SK-N-SH (cell line): ENCODE measurements around the gene CDH23. TPM values are rescaled to one million over a fixed set of nuclear protein-coding genes. Genes with fewer than 3 reads are reported as not detected.

Experiments
- CTCF ChIA-PET: fragments of 300-600, 350-600 bp; formaldehyde crosslinking; extraction: SDS; loops from one replicate; lab custom pipeline; 2021; lab: Yijun Ruan, JAX
- POLR2A ChIA-PET: fragments of 350-600 bp; sonication (Branson Sonifier 250); formaldehyde crosslinking; extraction: SDS; loops from one replicate; lab custom pipeline; 2020; ENCODE audit warnings: antibody characterized with exemption, inconsistent platforms; lab: Yijun Ruan, JAX
- DNase-seq: peaks from one replicate; pipeline ENCODE4 v3.0.0; 2012
- H2AFZ ChIP-seq: fragments of 200-600 bp; sonication (generic); 2 replicates; pipeline ENCODE4 v1.8.1; 2016; ENCODE audit warnings: antibody characterized with exemption, mild to moderate bottlenecking, low read depth
- H3F3A ChIP-seq: fragments of 200-600 bp; sonication (generic); replicated peaks from 2 replicates; pipeline ENCODE3; 2016; ENCODE audit warnings: antibody characterized with exemption, mild to moderate bottlenecking; ENCODE audit not compliant: insufficient read depth
- H3K27ac ChIP-seq, 2 experiments: fragments of 200-500 bp in 1 of 2; fragments of 200-600 bp in 1 of 2; sonication (Bioruptor generic) in 1 of 2; sonication (generic), shearing (Covaris generic) in 1 of 2; 2 replicates each; pipeline versions ENCODE4 v1.5.1 to v1.6.1; 2014 to 2016; ENCODE audit warnings: low read depth in 2 of 2, inconsistent platforms in 1 of 2, low read length in 1 of 2, mild to moderate bottlenecking in 1 of 2, mixed read lengths in 1 of 2
- H3K27me3 ChIP-seq: fragments of 200-600 bp; sonication (generic), shearing (Covaris generic); 2 replicates; pipeline ENCODE4 v1.6.1; 2016; ENCODE audit warnings: mixed run types; ENCODE audit not compliant: insufficient read depth
- H3K36me3 ChIP-seq, 2 experiments: fragments of 200-500 bp in 1 of 2; fragments of 200-600 bp in 1 of 2; sonication (Bioruptor generic) in 1 of 2; sonication (generic) in 1 of 2; replicated peaks in 1 of 2; 2 replicates each; pipeline versions ENCODE3 to v1.5.1; 2014 to 2016; ENCODE audit warnings: low read length in 1 of 2, mild to moderate bottlenecking in 1 of 2; ENCODE audit not compliant: insufficient read depth in 2 of 2, control insufficient read depth in 1 of 2
- H3K4me1 ChIP-seq, 2 experiments: fragments of 200-500 bp in 1 of 2; fragments of 200-600 bp in 1 of 2; sonication (Bioruptor generic) in 1 of 2; sonication (generic), shearing (Covaris generic) in 1 of 2; 2 replicates each; pipeline versions ENCODE4 v1.5.1 to v1.6.1; 2014 to 2016; ENCODE audit warnings: low read depth in 1 of 2, low read length in 1 of 2, mixed run types in 1 of 2; ENCODE audit not compliant: insufficient read depth in 2 of 2, control insufficient read depth in 1 of 2
- H3K4me2 ChIP-seq: fragments of 200-600 bp; sonication (generic), shearing (Covaris generic); 2 replicates; pipeline ENCODE4 v1.6.1; 2017; ENCODE audit warnings: mixed run types
- H3K4me3 ChIP-seq, 2 experiments: fragments of 200-500 bp in 1 of 2; fragments of 200-600 bp in 1 of 2; sonication (Bioruptor generic) in 1 of 2; sonication (generic), shearing (Covaris generic) in 1 of 2; 2 replicates each; pipeline versions ENCODE4 v1.5.1 to v1.8.1; 2014 to 2016; ENCODE audit warnings: low read depth in 2 of 2, inconsistent platforms in 1 of 2, low read length in 1 of 2, mild to moderate bottlenecking in 1 of 2, mixed read lengths in 1 of 2, moderate library complexity in 1 of 2
- H3K79me2 ChIP-seq: fragments of 200-600 bp; sonication (generic); 2 replicates; pipeline ENCODE4 v1.8.1; 2017; ENCODE audit warnings: mild to moderate bottlenecking; ENCODE audit not compliant: insufficient read depth
- H3K9ac ChIP-seq: fragments of 200-600 bp; sonication (generic); 2 replicates; pipeline ENCODE4 v1.6.1; 2017; ENCODE audit warnings: mixed run types
- H3K9me2 ChIP-seq: fragments of 200-600 bp; sonication (generic); 2 replicates; pipeline ENCODE4 v1.6.1; 2017; ENCODE audit warnings: mixed run types
- H3K9me3 ChIP-seq: fragments of 200-600 bp; sonication (generic); 2 replicates; pipeline ENCODE4 v1.6.1; 2017; ENCODE audit warnings: mixed run types, mild to moderate bottlenecking, moderate library complexity
- H4K20me1 ChIP-seq: fragments of 200-600 bp; sonication (generic); 2 replicates; pipeline ENCODE4 v1.6.1; 2017; ENCODE audit warnings: mild to moderate bottlenecking, mixed run types; ENCODE audit not compliant: insufficient read depth
- MXI1 ChIP-seq: IDR thresholded peaks from 2 replicates; pipeline ENCODE4 v1.6.1; 2012; ENCODE audit warnings: mild to moderate bottlenecking, low read depth, low read length, improper control_type of control experiment
- RFX5 ChIP-seq: IDR thresholded peaks from 2 replicates; pipeline ENCODE4 v1.6.1; 2012; ENCODE audit warnings: mild to moderate bottlenecking, improper control_type of control experiment, low read length
- SIN3A ChIP-seq: IDR thresholded peaks from 2 replicates; pipeline ENCODE4 v1.6.1; 2012; ENCODE audit warnings: low read depth, mild to moderate bottlenecking, low read length, moderate library complexity, borderline replicate concordance
- SMC3 ChIP-seq: IDR thresholded peaks from 2 replicates; pipeline ENCODE4 v1.6.1; 2012; ENCODE audit warnings: low read depth, low read length, improper control_type of control experiment
- WGBS: methylation state at CpG from one replicate; pipeline ENCODE4 v1.1.6; 2017; ENCODE audit warnings: low lambda C conversion rate; 5-methylcytosine and 5-hydroxymethylcytosine counted together
- polyA plus RNA-seq, 3 experiments: library from polyadenylated mRNA; depleted of rRNA; stranded (reverse); fragments of >200 nt; gene quantifications; 2 replicates each; pipeline ENCODE4 v1.2.3, GENCODE V29; 2012
- TF ChIP-seq, protein P1 (sequence below): IDR thresholded peaks from 2 replicates; pipeline ENCODE4 v1.4.0; 2012; ENCODE audit warnings: low read depth

The CDH23 gene
- polyA plus RNA-seq, 1 of the 3 experiments (the other 2 are of a cell fraction): 0.03 TPM

DNA sequence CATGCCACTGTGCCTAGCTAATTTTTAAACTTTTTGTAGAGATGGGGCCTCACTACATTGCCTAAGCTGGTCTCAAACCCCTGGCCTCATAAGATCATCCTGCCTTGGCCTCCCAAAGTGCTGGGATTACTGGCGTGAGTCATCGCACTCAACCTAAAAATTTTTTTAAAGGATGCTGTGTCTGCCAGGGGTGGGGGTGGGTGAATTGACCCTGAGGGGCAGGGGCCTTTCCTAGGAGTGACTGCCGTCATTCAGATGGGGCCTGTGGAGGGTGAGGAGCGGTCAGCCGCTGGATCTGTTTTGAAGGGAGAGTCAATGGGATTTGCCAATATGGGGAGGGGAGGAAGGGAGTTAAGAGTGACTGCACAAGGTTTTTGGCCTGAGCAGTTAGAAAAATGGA, 233.4 kb downstream of the CDH23 start (continued):
- TF ChIP-seq MXI1 (no peak), RFX5 (no peak)

DNA sequence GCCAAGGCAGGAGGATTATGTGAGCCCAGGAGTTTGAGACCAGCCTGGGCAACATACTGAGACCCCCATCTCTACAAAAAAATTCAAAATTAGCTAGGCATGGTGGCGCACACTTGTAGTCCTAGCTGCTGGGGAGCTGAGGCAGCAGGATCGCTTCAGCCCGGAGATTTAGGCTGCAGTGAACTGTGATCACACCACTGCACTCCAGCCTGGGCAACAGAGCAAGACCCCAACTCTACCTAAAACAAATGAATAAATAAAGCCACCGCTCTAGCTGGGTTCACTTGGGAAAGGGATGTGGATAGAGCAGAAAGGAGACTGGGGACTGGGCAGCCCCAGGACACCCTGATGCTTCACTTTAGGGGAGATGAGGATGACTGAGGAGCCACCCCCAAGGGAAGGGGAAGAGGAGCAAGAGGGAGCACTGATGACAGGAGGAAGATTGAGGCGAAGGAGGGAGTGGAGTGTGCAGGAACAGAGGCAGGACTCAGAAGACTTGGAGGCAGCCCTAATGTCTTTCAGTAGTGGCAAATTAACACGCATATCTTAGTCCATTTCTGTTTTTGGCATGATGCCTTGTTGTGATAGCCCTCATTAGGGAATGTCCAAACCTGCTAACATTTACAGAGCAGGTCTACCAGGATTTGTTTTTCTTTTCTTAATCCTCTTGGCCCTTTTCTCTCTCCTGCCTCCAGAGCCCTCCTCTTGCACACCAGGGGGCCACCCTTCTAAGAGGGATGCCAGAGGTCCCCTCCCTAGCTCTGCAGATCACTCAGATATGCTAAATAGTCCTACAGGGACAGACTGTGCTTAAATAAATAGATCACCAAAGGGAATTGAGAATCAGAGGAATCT, 234.5 kb downstream of the CDH23 start:
- no peaks in the 10 kb centered on the region for H4K20me1 ChIP-seq
- ChIA-PET CTCF (interaction anchor here (0.6 to 11.0 kb wide), 9 partner anchors 8 to 312 kb away, joined by 3 to 74 read pairs (median 3); partner anchors contain the start of gene SLC29A3), POLR2A (no interaction called here)
- H3K36me3 ChIP-seq: no peaks in the 10 kb centered on the region
- H2AFZ ChIP-seq: no peak overlapping the region
- no peak overlapping the region for H3K27ac ChIP-seq
- no peak overlapping the region for H3K9ac ChIP-seq
- no peak for TF ChIP-seq MXI1
- TF ChIP-seq SMC3: no peak
- no peak for TF ChIP-seq SIN3A
- no peaks in the 10 kb centered on the region; the same call in 1 of the 2 replicates for H3K27me3 ChIP-seq
- H3K9me3 ChIP-seq: no peaks in the 10 kb centered on the region
- peak; percentile 65 for DNase-seq
- 69% methylated on average over 6 of the region's 6 CpGs for WGBS
- no peak overlapping the region for H3K4me3 ChIP-seq
- H3K9me2 ChIP-seq: no peaks in the 10 kb centered on the region
- no peaks in the 10 kb centered on the region for H3F3A ChIP-seq
- peaks cover 0 to 16% of the 10 kb centered on the region in 2 experiments; a peak in 1 of 4 replicates for H3K4me1 ChIP-seq
- no peak overlapping the region for H3K4me2 ChIP-seq
- no peaks in the 10 kb centered on the region for H3K79me2 ChIP-seq

DNA sequence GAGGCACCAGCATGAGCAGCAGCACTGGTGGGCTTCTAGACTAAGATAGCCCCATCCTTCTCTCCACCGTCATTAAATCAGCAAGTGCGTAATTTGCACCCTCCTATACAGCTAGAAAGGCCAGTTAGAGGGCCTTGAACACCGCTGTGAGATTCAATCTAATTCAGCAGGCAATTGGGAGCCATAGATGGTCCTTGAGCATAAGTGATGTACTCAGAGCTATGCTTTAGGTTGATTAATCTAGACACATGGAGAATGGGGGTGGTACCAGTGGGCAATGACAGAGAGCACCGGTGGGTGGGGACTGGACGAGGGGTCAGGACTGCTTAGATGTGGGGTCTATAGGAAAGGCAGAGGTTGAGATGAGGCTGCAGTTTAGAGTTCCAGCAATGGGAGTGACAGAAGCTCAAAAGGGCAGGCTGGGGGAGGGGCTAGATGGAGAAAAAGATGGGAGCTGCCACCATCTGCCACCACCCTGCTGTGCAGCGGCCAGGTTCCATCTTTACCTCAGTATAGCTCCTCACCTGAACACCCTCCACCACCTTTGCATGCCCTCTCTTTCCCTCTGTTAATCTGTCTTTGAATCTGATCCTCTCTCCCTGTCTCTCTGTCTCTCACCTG, 235.6 kb downstream of the CDH23 start:
- H2AFZ ChIP-seq: no peak overlapping the region
- no peaks in the 10 kb centered on the region for H3K9me2 ChIP-seq
- H3F3A ChIP-seq: no peaks in the 10 kb centered on the region
- H3K4me2 ChIP-seq: no peak overlapping the region
- H3K36me3 ChIP-seq: no peaks in the 10 kb centered on the region
- H3K27me3 ChIP-seq: no peaks in the 10 kb centered on the region; the same call in 1 of the 2 replicates
- no peaks in the 10 kb centered on the region for H3K9me3 ChIP-seq
- TF ChIP-seq, protein P1, sequence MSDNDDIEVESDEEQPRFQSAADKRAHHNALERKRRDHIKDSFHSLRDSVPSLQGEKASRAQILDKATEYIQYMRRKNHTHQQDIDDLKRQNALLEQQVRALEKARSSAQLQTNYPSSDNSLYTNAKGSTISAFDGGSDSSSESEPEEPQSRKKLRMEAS: no peak
- 59% methylated on average over 6 of the region's 6 CpGs for WGBS
- no peaks in the 10 kb centered on the region for H3K79me2 ChIP-seq
- peaks cover 0 to 16% of the 10 kb centered on the region in 2 experiments; a peak in 1 of 4 replicates for H3K4me1 ChIP-seq
- no peak for DNase-seq
- ChIA-PET CTCF (interaction anchor here (0.8 to 1.7 kb wide), 10 partner anchors 9 to 313 kb away, joined by 3 to 4 read pairs (median 3); partner anchors contain the start of gene SLC29A3), POLR2A (no interaction called here)
- no peak overlapping the region for H3K9ac ChIP-seq
- no peaks in the 10 kb centered on the region for H4K20me1 ChIP-seq
- H3K4me3 ChIP-seq: no peak overlapping the region
- no peak overlapping the region for H3K27ac ChIP-seq
